DLD1 (cell line): Measurements from ENCODE around the gene PDGFB.
"Not testable (repeated sequence)": the region's sequence is repeated elsewhere in the genome, so short reads cannot be mapped to it uniquely, and the experiment has no call there.

ENCODE experiments used
- in situ Hi-C: cut with HindIII; loops from 2 replicates; pipeline ENCODE4 v1.10.0; 2017; ENCODE audit warnings: low sequenced_read_pairs

The PDGFB gene

GRCh38 chr22:39229075-39229474 is 15.7 kb downstream of the PDGFB start:
- in situ Hi-C loops = no loop called here

- in situ Hi-C loops = no loop called here
These were observed 17.1 kb downstream of the PDGFB start for GRCh38 chr22:39227542-39228272.

DNA sequence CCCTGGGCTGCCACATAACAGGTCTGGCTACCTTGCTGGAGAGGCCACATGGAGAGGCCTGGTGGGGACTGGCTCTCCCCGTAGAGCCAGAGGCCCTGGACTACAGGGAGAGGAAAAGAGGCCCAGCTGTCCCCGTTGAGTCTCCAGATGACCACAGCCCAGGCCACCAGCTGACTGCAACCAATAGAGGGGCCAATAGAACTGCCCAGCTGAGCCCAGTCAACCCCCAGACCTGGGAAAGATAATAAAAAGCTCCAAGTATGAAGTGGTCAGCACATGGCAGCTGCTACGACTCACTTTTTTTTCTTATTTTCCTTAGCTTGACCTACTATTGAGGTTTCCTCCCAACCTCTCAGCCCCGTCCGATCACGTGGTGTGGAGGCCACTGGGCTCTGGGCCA is 18.4 kb downstream of the PDGFB start:
- in situ Hi-C loops = no loop called here

- in situ Hi-C loops = no loop called here
These were observed 19.2 kb downstream of the PDGFB start for GRCh38 chr22:39225591-39225990.

DNA sequence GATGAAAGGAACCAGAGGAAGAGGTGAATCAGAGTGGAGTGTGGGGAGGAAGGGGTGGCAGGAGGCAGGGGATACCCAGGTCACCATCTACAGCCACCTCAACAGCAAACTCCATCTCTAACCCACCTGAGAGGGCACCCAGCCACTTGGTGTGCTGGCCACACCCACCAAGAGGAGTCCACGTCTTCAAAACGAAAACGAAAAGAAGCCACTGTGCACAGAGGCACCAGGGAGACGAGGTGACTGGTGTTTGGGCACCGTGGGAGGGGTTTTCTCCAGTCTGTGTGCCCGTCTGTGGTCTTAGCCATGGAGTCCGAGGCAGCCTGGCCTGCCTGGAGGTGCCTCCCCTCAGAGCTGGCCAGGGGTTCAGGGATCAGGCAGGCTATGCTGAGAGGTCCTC is 20.2 kb downstream of the PDGFB start:
- in situ Hi-C loops = no loop called here

- in situ Hi-C loops = no loop called here
These were observed 21.6 kb downstream of the PDGFB start for GRCh38 chr22:39223091-39223710.

DNA sequence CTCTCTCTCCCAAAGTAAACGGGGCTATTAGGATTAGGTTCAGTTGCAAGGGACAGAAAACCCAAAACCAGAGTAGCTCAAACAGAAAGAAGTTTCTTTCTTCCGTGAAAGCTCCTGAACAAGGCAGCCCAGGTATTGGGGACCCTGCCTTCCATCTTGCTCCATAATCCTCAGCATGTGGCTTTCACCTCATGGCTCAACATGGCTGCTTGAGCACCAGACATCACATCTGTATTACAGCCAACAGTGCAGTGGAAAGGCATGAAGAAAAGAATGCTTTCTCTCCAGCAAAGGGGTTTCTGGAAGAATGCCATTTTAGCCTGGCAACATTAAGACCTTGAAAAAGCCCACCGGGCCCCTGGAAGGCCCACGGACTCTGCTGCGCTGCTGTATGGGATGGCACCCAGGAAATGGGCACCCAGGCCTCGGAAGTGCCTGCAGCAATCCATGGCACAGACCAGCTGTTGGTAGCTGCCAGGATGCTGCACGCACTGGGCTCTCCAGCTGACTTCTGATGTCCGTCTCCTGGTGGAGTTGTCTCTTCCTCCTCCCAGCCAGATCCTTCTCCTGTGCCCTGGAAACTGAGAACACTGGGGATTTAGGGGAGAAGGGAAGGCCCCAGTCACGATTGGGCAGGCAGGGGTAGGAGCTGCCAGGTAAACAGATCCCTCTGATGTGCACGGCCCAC is 22.6 kb downstream of the PDGFB start:
- in situ Hi-C loops = no loop called here

- in situ Hi-C loops = no loop called here
These were observed 23.6 kb downstream of the PDGFB start for GRCh38 chr22:39220890-39221850.

GRCh38 chr22:39220450-39220849 is 24.3 kb downstream of the PDGFB start:
- in situ Hi-C loops = no loop called here

DNA sequence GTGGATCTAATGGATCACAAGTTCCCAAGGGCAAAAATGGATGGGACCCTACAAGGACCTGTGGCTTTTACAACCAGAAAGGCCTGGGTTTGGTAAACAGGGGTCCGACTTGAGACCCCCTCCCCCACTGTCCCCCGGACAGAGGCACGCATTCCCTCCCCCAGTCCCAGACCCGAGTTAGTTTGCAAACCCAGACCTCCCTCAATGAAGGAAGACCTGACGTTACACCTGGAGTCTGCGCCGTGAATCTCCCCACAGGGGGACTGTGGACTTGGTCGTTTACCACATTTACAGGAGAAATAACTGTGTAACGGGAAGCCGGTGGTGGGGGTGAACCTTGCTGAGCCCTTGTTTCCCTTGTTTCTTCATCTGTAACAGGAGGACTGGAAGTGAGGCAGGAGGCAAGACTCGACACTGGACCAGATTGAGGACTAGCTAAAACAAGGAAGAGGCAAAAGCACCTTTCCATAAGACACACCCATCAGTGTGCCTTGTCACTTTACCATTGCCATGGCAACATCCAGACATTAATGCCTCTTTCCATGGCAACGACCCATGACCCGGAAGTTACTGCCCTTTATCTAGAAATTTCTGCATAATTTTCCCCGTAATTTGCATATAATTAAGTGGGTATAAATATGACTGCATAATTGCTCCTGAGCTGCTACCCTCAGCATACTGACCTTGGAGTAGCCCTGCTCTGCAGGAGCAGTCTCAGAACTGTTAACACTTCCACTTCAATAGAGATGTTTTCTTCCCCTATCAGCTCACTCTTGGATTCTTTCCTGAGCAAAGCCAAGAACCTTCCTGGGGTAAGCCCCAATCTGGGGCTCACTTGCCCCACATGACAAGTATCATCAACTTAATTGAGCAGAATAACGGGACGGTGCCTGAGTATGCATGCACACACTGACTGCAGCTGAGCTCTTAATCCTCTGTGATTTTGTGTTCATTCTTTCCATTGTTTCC is 25.4 kb downstream of the PDGFB start:
- in situ Hi-C loops = no loop called here

GRCh38 chr22:39218432-39218831 is 26.4 kb downstream of the PDGFB start:
- in situ Hi-C loops = not testable (repeated sequence)

DNA sequence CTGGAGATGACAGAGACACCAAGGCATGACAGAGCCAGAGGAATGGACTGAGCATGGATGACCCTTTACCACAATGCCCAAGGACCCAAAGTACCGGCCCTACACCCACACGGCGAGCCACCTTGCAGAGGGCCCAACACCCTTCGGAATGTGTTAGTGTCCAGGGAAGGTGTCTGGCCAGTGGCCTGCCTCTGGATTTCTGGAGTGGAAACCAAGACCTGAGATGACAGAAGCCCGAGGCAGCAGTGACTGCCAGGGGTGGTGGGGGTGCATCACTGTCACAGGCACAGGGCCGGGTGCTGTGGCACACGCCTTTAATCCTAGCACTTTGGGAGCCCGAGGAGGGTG is 28.7 kb downstream of the PDGFB start:
- in situ Hi-C loops = no loop called here

DNA sequence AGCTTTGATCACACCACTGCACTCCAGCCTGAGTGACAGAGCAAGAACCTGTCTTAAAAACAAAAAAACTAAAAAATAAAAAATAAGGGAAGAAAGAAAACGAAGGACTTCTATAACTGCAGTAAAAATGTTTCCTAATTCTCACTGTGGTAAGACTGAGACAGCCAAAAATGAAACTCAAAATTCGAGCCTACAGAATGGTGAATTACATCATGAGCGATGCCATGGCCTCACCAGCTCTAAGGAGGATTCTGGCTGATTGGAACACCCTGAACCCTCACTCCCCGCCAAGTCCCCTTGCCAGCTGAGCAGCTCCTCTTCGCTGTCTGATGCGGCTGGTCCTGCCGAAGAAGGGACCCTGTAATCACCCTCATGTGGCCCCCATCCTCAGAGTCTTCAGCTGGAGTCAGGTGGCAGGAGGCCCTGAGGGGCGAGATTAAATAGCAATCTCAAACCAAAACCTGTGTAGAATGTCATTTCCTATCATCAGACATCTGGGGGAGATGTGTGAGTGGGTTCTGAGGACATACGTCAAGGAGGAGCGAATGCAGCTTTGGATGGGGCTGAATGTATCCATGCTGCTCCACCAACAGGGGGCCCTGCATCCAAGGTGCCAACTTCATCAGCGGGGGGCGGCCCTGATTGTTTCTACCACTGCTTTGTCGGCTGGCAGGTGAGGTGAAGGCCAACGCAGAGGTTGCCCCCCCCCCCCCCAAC is 29.2 kb downstream of the PDGFB start:
- in situ Hi-C loops = no loop called here

DNA sequence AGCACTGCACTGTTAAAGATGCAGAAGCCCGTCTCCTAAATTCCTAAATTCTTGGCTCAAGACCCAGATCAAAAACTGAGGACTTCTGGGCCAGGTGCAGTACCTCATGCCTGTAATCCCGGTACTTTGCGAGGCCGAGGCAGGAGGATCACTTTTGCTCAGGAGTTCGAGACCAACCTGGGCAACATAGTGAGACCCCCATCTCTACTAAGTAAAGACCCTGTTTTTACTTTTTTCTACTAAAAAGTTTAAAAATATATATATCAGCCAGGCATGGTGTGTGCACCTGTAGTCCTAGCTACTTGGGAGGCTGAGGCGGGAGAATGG is 29.7 kb downstream of the PDGFB start:
- in situ Hi-C loops = no loop called here

GRCh38 chr22:39214383-39215069 is 30.3 kb downstream of the PDGFB start:
- in situ Hi-C loops = no loop called here

DNA sequence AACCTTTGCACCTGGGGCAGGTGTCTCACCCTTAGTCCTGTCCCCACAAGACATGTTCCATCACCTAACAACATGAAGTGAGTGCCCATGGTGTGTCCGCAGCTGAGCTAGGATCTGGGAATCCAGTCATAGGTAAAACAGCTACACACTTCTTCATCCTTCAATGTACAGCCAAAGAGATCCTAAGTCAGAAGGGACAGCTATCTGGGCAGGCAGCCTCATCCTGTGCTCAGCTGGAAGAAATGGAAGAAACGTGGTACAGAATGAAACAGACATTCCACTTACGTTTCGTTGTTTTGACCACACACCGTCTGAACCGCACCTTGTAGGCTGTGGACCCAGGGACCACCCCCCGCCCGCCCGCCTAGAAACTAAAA is 30.8 kb downstream of the PDGFB start:
- in situ Hi-C loops = no loop called here

GRCh38 chr22:39212721-39213376 is 31.9 kb downstream of the PDGFB start:
- in situ Hi-C loops = no loop called here

DNA sequence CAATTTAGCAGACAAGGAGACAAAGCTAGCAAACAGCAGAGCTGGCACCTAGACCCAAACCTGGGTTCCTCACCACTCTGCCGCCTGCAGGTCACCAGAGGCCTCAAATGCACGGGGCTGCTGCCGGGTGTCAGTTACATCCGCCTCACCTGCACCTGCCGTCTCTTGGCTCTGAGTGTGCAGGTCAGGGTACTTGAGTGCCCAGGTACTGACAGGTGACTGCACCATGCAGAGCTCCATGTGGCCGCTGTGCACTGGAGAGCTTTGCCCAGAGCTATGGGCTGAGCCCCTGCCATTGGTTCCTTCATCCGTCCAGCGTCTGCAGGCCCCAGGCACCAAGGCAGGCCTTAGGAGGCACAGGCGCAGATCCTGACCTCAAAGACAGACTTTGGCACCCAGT is 35.0 kb downstream of the PDGFB start:
- in situ Hi-C loops = no loop called here
